ENCODE results near the gene NOM1. TPM values are rescaled to one million over a fixed set of nuclear protein-coding genes. Genes with fewer than 3 reads are reported as not detected.

NOM1 gene
- total RNA-seq, 1 donor from 2014 or later, result 19.7 TPM

DNA sequence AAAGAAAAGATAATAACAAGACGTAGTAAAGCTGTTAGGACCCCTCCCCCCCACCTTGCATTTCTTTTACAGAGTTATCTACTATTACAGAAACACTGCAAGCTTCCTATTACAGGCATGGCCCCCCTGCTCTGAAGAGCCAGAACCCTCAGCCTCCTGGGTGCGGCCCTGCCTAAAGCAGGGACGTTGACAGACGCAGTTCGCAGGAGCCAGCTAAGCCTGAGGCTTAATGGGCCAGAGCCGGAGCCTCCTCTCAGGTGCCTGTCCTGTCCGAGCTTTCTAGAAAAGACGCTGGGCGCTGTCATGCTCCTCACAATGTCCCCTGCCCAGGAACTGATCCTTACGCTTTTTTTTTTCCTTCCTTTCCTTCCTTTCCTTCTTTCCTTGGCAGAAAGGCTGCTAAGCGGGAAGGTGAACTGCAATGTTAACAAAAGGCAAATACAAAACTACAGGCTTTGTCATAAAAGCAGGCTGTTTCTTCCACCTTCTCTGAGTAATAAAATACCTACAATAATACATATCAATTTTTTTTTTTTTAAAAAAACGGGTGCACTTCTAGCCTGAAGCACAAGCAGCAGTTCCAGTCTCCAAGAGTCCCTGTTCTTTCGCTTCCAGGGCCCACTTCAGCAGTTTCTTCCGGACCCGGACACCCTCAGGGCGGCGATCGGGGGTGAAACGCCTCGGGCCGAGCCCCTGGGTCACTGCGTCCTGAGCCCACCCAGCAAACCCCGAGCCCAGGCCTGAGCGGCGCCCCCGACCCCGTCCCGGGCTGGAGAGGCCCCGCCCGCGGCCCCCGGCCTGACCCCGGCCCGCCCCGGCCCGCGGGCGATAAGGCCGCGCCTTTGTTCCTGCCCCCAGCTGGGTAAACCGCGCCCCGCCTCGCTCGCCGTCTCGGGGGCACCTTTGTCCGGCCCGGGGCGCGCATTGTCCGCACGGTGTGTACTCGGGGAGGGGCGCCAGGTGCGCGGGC, 49.8 kb downstream of the NOM1 start:
- H3K27ac ChIP-seq (ENCODE audit: low read depth, low read length), result no peak overlapping the region
- Mint-ChIP-seq H3K4me3 (ENCODE audit: unreplicated experiment) (no peak overlapping the region), H3K4me1 (ENCODE audit: low read depth, unreplicated experiment) (no peaks in the 10 kb centered on the region), H3K9me3 (ENCODE audit: unreplicated experiment) (peaks cover 10% of the 10 kb centered on the region), H3K27ac (ENCODE audit: unreplicated experiment) (no peak overlapping the region), H3K27me3 (ENCODE audit: low read depth, unreplicated experiment) (peaks cover 73% of the 10 kb centered on the region), H3K36me3 (ENCODE audit: low read depth, unreplicated experiment) (peaks cover 2% of the 10 kb centered on the region)
- no peaks in the 10 kb centered on the region for H3K4me1 ChIP-seq (ENCODE audit: insufficient read depth, low read length)
- H4K20me1 ChIP-seq (ENCODE audit: insufficient read depth, low read length), result peaks cover 1% of the 10 kb centered on the region
- TF ChIP-seq EZH2 (IDR thresholded peaks at IDR 0.05; ENCODE audit: insufficient read depth, low read length), result peak; percentile 100
- TF ChIP-seq, protein P1, sequence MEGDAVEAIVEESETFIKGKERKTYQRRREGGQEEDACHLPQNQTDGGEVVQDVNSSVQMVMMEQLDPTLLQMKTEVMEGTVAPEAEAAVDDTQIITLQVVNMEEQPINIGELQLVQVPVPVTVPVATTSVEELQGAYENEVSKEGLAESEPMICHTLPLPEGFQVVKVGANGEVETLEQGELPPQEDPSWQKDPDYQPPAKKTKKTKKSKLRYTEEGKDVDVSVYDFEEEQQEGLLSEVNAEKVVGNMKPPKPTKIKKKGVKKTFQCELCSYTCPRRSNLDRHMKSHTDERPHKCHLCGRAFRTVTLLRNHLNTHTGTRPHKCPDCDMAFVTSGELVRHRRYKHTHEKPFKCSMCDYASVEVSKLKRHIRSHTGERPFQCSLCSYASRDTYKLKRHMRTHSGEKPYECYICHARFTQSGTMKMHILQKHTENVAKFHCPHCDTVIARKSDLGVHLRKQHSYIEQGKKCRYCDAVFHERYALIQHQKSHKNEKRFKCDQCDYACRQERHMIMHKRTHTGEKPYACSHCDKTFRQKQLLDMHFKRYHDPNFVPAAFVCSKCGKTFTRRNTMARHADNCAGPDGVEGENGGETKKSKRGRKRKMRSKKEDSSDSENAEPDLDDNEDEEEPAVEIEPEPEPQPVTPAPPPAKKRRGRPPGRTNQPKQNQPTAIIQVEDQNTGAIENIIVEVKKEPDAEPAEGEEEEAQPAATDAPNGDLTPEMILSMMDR (IDR thresholded peaks at IDR 0.05; ENCODE audit: insufficient read depth, low read depth, low read length), result no peak
- peak overlapping the region; percentile 39 for H3K4me2 ChIP-seq (ENCODE audit: low read length)
- no peak for DNase-seq (ENCODE audit: low read depth)
- H3K9ac ChIP-seq (ENCODE audit: low read length), result no peak overlapping the region
- no peaks in the 10 kb centered on the region for H3K79me2 ChIP-seq (ENCODE audit: insufficient read depth, low read length)
- H3K27me3 ChIP-seq (ENCODE audit: insufficient read depth, low read length), result peaks cover 72% of the 10 kb centered on the region
- H3K4me3 ChIP-seq (ENCODE audit: insufficient read depth, low read depth, low read length), result no peak overlapping the region
- no peaks in the 10 kb centered on the region for H3K9me3 ChIP-seq (ENCODE audit: insufficient read depth, low read depth, low read length)
- no peaks in the 10 kb centered on the region for H3K36me3 ChIP-seq (ENCODE audit: insufficient read depth, low read length)
- no peak overlapping the region for H2AFZ ChIP-seq (ENCODE audit: low read depth, low read length)
- no peak for FAIRE-seq

DNA sequence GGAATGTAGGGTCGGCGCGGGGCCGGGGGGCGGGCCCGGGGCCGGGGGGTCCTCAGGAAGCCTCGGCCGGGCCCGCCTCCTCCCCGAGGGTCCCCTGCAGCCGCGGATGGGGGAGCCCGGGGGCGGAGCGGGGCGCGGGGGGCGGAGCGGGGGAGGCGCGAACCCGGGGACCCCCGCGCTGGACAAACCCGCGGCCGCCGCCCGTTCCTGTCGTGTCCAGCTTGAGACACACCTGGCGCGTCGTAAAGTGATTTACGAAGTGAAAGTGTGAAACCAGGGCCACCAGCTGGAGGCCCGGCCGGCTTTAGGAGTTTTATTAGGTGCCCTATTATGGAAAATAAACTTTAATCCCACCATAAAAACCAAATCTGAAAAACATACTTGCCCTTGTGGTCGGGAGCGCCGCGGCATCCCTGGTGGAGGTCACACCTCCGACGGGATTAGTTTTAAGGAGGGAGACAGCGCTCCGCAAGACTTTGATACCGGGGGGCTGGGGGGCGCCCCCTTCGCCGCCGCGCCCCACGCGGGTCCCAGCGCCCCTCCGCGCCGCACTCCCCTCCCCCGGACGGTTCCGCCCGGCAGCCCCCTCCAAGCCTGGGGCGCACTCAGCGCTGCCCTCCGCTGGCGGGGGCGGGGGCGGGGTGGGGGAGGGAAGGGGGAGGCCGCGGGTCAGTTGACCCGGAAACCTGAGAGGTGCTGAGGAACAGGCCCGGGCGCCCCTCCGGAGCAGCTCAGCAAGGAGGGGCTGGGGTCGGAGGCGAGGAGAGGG, 50.6 kb downstream of the NOM1 start:
- Histone ChIP-seq H4K20me1 (ENCODE audit: insufficient read depth, low read length) (peaks cover 3% of the 10 kb centered on the region), H3K27me3 (ENCODE audit: insufficient read depth, low read length) (peaks cover 80% of the 10 kb centered on the region), H3K79me2 (ENCODE audit: insufficient read depth, low read length) (no peaks in the 10 kb centered on the region), H3K36me3 (ENCODE audit: insufficient read depth, low read length) (no peaks in the 10 kb centered on the region), H3K9ac (ENCODE audit: low read length) (no peak overlapping the region), H3K4me3 (ENCODE audit: insufficient read depth, low read depth, low read length) (no peak overlapping the region), H2AFZ (ENCODE audit: low read depth, low read length) (no peak overlapping the region), H3K4me1 (ENCODE audit: insufficient read depth, low read length) (no peaks in the 10 kb centered on the region), H3K9me3 (ENCODE audit: insufficient read depth, low read depth, low read length) (no peaks in the 10 kb centered on the region), H3K27ac (ENCODE audit: low read depth, low read length) (no peak overlapping the region), H3K4me2 (ENCODE audit: low read length) (peak overlapping the region; percentile 71)
- Mint-ChIP-seq H3K36me3 (ENCODE audit: low read depth, unreplicated experiment) (peaks cover 2% of the 10 kb centered on the region), H3K27me3 (ENCODE audit: low read depth, unreplicated experiment) (peaks cover 77% of the 10 kb centered on the region), H3K9me3 (ENCODE audit: unreplicated experiment) (peaks cover 16% of the 10 kb centered on the region), H3K27ac (ENCODE audit: unreplicated experiment) (no peak overlapping the region), H3K4me1 (ENCODE audit: low read depth, unreplicated experiment) (no peaks in the 10 kb centered on the region), H3K4me3 (ENCODE audit: unreplicated experiment) (no peak overlapping the region)
- no peak for DNase-seq (ENCODE audit: low read depth)
- no peak for FAIRE-seq
- TF ChIP-seq, protein P1 (IDR thresholded peaks at IDR 0.05; ENCODE audit: insufficient read depth, low read depth, low read length), result no peak
- peak; percentile 66 for TF ChIP-seq EZH2 (IDR thresholded peaks at IDR 0.05; ENCODE audit: insufficient read depth, low read length)

Data from astrocyte (in vitro differentiated cells and primary cell).